NCI-H2196 (cell line): Measurements from ENCODE around the gene VCPKMT.
"Not testable (repeated sequence)": the region's sequence is repeated elsewhere in the genome, so short reads cannot be mapped to it uniquely, and the experiment has no call there.

ENCODE experiments used
- DNase-seq: peaks from one replicate; lab custom pipeline; 2025; ENCODE audit not compliant: unreplicated experiment; lab: John Stamatoyannopoulos, UW

VCPKMT gene

GRCh38 chr14:50092006-50092555, 24.3 kb downstream of the VCPKMT start:
- no peak for DNase-seq

GRCh38 chr14:50091240-50091913, 25.0 kb downstream of the VCPKMT start:
- DNase-seq: no peak

DNA sequence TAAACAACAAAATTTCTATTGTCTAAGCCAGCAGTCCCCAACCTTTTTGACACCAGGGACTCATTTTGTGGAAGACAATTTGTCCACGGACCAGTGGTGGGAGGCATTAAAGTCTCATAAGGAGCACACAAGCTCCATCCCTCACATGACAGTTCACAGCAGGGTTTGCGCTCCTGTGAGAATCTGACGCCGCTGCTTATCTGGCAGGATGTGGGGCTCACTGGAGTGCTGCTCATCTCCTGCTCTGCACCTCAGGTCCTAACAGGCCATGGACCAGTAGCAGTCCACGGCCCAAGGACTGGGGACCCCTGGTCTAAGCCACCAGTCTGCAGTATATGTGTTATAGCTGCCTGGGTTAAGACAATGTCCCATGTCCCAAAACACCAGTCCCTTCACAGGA, 27.2 kb downstream of the VCPKMT start:
- DNase-seq: no peak

DNA sequence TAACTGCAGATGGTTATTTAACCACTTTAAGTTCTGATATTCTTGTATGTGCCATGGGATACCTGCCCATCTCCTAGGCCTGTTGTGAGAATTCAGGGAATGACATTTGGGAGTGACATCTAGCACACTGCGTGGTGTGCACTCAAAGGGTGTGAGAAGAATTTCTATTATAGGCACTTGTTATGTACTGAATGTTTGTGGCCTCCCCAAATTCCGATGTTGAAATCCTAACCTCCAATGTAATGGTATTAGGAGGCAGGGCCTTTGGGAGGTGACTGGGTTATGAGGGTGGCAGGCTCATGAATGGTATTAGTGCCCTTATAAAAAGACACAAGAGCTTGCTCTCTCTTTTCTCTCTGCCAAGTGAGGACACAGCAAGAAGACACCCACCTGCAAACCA, 27.6 kb downstream of the VCPKMT start:
- DNase-seq: no peak

- no peak for DNase-seq
Observed at GRCh38 chr14:50088117-50088515, 28.3 kb downstream of the VCPKMT start.

GRCh38 chr14:50087341-50088116, 28.8 kb downstream of the VCPKMT start:
- DNase-seq: no peak

DNA sequence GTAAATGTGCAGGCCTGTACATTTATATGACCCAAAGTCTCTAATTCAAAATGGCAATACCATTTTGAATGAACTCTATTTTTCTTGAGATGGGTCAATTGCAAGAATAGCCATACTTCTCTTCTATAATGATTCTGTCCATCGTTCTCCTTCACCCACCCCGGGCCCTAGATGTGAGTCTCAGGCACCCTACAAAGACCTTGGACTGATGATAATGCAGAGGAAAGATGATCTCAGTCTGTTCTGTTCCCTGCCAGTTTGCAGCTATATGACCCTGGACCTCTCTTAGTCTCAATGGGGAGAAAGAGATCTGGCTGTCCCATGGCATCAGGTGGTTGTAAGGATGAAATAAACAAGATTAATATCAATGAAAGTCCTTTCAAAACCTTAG, 30.1 kb downstream of the VCPKMT start:
- DNase-seq: no peak

DNA sequence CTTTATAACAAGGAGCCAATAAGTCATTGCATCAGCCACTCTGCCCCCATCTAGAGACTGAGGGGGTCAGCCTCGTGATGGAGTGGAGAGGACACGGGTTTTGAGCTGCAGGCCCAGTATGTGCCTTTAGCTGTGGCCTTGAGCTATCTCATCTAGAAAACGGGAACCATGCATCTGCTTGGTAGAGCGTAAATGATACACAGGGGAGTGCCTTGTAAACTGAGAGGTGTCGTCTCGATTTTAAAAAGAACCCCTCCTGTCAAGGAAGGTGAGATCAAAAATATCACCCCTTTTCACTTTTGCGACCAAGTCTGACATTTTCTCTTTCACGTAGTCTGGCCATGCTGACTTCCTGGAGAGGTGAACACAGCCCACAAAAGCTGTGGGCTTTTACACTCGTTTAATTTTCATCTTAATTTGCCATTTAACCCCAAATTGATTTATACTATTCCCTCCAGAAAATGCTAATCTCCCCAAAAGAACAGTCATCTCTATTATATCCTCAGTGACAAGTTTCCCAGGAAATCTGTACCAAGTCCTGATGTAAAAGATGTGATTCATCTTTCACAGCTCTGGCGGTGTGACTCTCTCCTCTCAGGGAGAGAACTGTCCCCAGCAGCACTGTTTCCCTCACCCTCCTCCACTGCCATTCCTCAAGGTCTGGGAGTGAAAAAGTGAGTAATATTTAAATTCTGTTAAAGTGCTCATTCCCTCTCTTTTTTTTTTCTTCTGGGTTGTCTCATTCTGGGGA, 30.6 kb downstream of the VCPKMT start:
- no peak for DNase-seq

GRCh38 chr14:50084666-50085065, 31.7 kb downstream of the VCPKMT start:
- no peak for DNase-seq

DNA sequence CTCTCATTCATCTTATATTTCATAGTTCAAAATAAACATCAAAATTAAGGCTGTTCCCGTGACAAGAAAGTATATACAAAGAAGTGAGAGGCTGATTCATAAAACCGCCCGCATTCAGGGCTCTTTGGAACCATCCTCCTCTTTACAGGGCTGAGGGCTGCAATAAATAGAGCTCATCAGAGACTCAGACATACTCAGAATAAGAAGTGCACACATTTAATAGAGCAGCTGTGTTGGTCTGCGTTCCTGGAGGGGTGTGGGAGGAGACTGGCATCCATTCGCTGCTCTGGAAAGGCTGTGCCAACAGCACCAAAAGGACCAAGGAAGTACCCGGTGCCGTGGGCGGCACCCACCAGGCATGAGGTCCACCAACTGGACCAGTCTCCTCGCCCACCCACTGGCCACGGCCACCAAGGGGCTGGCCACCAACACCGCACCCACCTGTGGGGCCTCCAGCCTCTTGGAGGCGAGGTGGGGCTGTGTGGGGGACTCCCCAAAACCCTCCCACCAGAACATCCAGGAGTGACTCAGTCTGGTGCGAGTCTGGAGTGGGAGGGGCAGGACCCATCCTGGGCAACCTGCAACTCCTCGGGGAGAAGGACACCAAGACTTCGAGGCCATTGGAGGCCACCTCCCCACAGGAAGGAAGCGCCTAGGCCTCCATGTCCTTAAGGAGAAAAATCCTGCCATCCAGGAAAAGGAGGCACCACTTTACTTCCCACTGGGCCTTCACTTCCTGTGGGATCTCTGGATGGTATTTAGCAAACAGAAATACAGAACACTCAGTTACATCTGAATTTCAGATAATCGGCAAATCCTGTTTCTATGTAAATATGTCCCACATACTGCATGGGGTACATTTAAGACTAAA, 32.7 kb downstream of the VCPKMT start:
- DNase-seq: no peak

- no peak for DNase-seq
Observed at GRCh38 chr14:50082784-50083466, 33.4 kb downstream of the VCPKMT start.

DNA sequence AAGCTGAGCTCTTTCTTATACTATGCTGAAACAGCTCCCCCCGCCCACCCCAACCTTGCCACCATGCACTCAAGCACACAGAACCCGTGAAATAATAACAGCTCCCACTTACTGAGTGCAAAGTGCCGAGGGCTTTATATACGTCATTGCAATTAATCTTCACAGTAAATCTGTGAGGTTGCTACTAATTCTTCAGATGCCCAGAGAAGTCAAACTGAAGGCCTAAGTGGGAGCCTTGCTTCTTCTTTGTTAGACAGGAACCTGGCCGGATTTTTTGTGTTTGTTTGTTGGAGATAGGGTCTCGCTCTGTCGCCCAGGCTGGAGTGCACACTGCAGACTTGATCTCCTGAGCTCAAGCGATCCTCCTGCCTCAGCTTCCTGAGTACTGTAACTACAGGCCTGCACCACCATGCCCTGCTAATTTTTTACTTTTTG, 34.0 kb downstream of the VCPKMT start:
- no peak for DNase-seq

GRCh38 chr14:50079103-50079502, 37.3 kb downstream of the VCPKMT start:
- DNase-seq: not testable (repeated sequence)

DNA sequence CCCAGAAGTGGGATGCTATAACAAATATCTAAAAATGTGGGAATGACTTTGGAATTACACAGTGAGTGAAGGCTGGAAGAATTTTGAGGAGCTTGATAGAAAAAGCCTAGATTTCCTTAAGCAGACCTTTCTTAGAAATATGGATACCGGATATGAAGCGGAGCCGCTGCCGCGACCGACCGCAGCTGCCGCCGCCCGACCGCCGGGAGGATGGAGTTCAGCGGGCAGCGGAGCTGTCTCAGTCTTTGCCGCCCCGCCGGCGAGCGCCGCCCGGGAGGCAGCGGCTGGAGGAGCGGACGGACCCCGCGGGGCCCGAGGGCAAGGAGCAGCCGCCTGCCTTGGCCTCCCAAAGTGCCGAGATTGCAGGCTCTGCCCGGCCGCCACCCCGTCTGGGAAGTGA, 42.7 kb downstream of the VCPKMT start:
- not testable (repeated sequence) for DNase-seq

GRCh38 chr14:50072395-50072794, 44.0 kb downstream of the VCPKMT start:
- no peak for DNase-seq

DNA sequence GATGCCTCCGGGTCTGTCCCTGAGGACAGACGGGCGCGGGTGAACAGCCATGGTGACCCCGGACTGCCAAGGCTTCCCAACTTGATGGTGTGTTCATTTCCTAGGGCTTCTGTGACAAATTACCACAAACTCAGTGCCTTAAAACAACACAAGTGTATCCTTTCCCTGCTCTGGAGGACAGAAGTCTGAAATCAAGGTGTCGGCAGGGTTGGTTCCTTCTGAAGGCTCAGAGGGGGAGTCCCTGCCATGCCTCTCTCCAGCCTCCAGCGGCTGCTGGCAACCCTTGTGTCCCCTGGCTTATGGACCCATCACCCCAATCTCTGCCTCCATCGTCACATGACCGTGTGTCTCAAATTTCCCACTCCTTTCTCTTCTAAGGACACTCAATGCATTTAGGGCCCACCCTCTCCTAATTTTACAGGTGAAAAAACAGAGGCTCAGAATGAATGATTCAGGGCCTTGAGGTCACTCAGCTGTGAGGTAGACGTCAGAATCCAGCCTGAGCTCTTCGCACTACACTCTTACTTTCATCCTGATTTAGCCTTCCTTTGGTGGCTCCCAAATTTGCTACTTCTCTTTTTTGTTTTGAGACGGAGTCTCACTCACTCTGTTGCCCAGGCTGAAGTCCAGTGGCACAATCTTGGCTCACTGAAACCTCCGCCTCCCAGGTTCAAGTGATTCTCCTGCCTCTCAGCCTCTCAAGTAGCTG, 45.4 kb downstream of the VCPKMT start:
- DNase-seq: no peak

DNA sequence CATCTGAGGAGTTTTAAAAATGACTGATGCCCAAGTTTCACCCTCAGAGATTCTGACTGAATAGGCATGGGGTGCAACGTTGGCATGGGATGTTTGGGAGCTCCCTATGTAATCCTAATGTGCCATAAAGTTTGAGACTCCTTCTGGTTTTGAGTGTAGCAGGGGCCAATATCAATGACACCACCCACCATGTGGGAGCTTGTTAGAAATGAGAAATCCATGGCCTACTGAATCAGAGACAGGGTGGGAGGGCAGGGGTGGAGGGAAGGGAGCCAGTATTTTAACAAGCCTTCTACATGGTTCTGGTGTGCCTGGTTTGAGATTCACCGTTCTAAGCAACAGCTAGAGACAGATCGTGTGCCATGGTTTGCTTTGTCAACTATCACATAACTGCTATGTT, 46.1 kb downstream of the VCPKMT start:
- DNase-seq: no peak

- DNase-seq: no peak
Observed at GRCh38 chr14:50069325-50069724, 47.0 kb downstream of the VCPKMT start.

- no peak for DNase-seq
Observed at GRCh38 chr14:50068496-50068895, 47.9 kb downstream of the VCPKMT start.
